Pancreas (tissue), 10 donors: Measurements from ENCODE around the gene SKIC8. TPM values are rescaled to one million over a fixed set of nuclear protein-coding genes. Genes with fewer than 3 reads are reported as not detected.

Experiments
- ATAC-seq, 4 donors: fragments of 200-7000 bp; cut with Tn5 transposase; one replicate each; pipeline versions ENCODE4 v1.8.0 to v1.9.1; 2020; ENCODE audit warnings: mild to moderate bottlenecking in 4 of 4, moderate library complexity in 4 of 4
- DNase-seq, 6 donors: peaks; one replicate each; pipeline ENCODE4 v3.0.0-alpha.2; 2020
- FAIRE-seq: peaks from 2 replicates; lab custom pipeline; 2012; peaks lifted over from hg19 to GRCh38; lab: Jason Lieb, UNC
- H3K27ac ChIP-seq, 4 donors: fragments of 200-600 bp; sonication (generic); 1 replicate in 3 of 4; 2 replicates in 1 of 4; pipeline versions ENCODE4 v1.5.0 to v1.8.0; 2020
- H3K27me3 ChIP-seq, 4 donors: fragments of 200-600 bp; one replicate each; pipeline ENCODE4 v1.8.0; 2021
- H3K36me3 ChIP-seq, 3 donors: fragments of 200-600 bp; sonication (generic) in 1 of 3; one replicate each; pipeline versions ENCODE4 v1.5.0 to v1.8.0; 2020 to 2021
- H3K4me1 ChIP-seq, 3 donors: fragments of 200-600 bp; one replicate each; pipeline ENCODE4 v1.8.0; 2021
- H3K4me3 ChIP-seq, 4 donors: fragments of 200-600 bp; sonication (generic) in 2 of 4; one replicate each; pipeline versions ENCODE4 v1.5.0 to v1.8.0; 2020 to 2021
- H3K9me3 ChIP-seq, 4 donors: fragments of 200-600 bp; one replicate each; pipeline ENCODE4 v1.8.0; 2021
- CTCF ChIP-seq, 4 donors: fragments of 200-600 bp; sonication (generic) in 3 of 4; IDR thresholded peaks; one replicate each; pipeline versions ENCODE4 v1.5.0 to v1.8.0; 2021; ENCODE audit warnings: antibody characterized with exemption in 4 of 4
- WGBS, 2 donors: extraction: QIAGEN DNeasy Blood & Tissue Kit; methylation state at CpG; one replicate each; pipeline ENCODE4 v1.1.7; 2013; 5-methylcytosine and 5-hydroxymethylcytosine counted together
- intact Hi-C, 3 donors: fragments of 100-400 bp; cut with DNase I; formaldehyde crosslinking; loops; one replicate each; pipeline versions ENCODE4 v1.11.1 to v1.14.2; 2022
- polyA plus RNA-seq, 2 donors: library from polyadenylated mRNA; stranded (reverse); fragments of 200-250 nt; gene quantifications; one replicate each; pipeline ENCODE4 v1.2.3, GENCODE V29; 2013
- total RNA-seq, 6 donors: library from RNA; stranded (reverse); fragmentation: NEBNext Ultra II Directional in 4 of 6; extraction: Animal tissue kit (Norgen Biotek cat#: 25700) in 4 of 6; gene quantifications; one replicate each; pipeline versions ENCODE4 v1.2.1 to v1.2.4, GENCODE V29; 2021 to 2023
- donor health status: healthy with polysubstance abuse.
- donor health status: DM: no; HTN: no; CAD: no; lungs with moderate emphysema.
- donor health status: DM: no; HTN: no; CAD: no.
- donor health status: control.
- donor health status: control.
- donor health status: Bipolar disorder and iron deficiency.
- donor health status: DM: yes; HTN: yes; CAD: no.
- donor health status: DM: no; HTN: no; CAD: no.
- donor health status: DM: no; HTN: no; CAD: no.
- donor health status: DM: yes; HTN: yes; CAD: no.

The SKIC8 gene
- total and polyA plus RNA-seq, 8 donors, result 17.2 to 44.6 (median 21.2) TPM

GRCh38 chr15:78339559-78339958 is 40.1 kb upstream of the SKIC8 start:
- Histone ChIP-seq H3K9me3 (no peaks in the 10 kb centered on the region), H3K27ac (no peak overlapping the region), H3K27me3 (peaks cover 0 to 20% (median 1%) of the 10 kb centered on the region in 4 donors), H3K4me3 (no peak overlapping the region), H3K4me1 (no peaks in the 10 kb centered on the region), H3K36me3 (no peaks in the 10 kb centered on the region)
- no peak for ATAC-seq
- FAIRE-seq, result no peak
- 19 to 20% methylated on average over 17 of the region's 17 CpGs for WGBS, 2 donors
- intact Hi-C loops, result no loop called here
- DNase-seq, result no peak
- no peak for TF ChIP-seq CTCF (IDR thresholded peaks at IDR 0.05)

GRCh38 chr15:78338781-78339180 is 39.4 kb upstream of the SKIC8 start:
- no peaks in the 10 kb centered on the region for H3K9me3 ChIP-seq
- no peaks in the 10 kb centered on the region for H3K36me3 ChIP-seq
- ATAC-seq (no peak), FAIRE-seq (no peak), DNase-seq (no peak)
- intact Hi-C loops, result no loop called here
- H3K27me3 ChIP-seq, result peaks cover 0 to 20% (median 1%) of the 10 kb centered on the region in 4 donors
- no peak overlapping the region for H3K4me3 ChIP-seq
- no peak for TF ChIP-seq CTCF (IDR thresholded peaks at IDR 0.05)
- WGBS, 2 donors, result 48 to 56% methylated on average over 7 of the region's 7 CpGs
- H3K27ac ChIP-seq, result no peak overlapping the region
- H3K4me1 ChIP-seq, result no peaks in the 10 kb centered on the region

- no peak overlapping the region for H3K4me3 ChIP-seq
- WGBS, 2 donors, result 78 to 85% methylated on average over 4 of the region's 4 CpGs
- no peaks in the 10 kb centered on the region for H3K36me3 ChIP-seq
- intact Hi-C loops, result no loop called here
- DNase-seq (no peak), FAIRE-seq (no peak), ATAC-seq (no peak)
- H3K27ac ChIP-seq, result no peak overlapping the region
- H3K9me3 ChIP-seq, result no peaks in the 10 kb centered on the region
- no peaks in the 10 kb centered on the region for H3K4me1 ChIP-seq
- no peak for TF ChIP-seq CTCF (IDR thresholded peaks at IDR 0.05)
- H3K27me3 ChIP-seq, result peaks cover 0 to 14% (median 1%) of the 10 kb centered on the region in 4 donors
Observed at GRCh38 chr15:78335985-78336384, 36.6 kb upstream of the SKIC8 start.

GRCh38 chr15:78334845-78335244 is 35.4 kb upstream of the SKIC8 start:
- FAIRE-seq (no peak), ATAC-seq (no peak), DNase-seq (no peak)
- Histone ChIP-seq H3K9me3 (no peaks in the 10 kb centered on the region), H3K4me3 (no peak overlapping the region), H3K27me3 (peaks cover 0 to 3% (median 0%) of the 10 kb centered on the region in 4 donors), H3K4me1 (no peaks in the 10 kb centered on the region), H3K36me3 (no peaks in the 10 kb centered on the region), H3K27ac (no peak overlapping the region)
- intact Hi-C loops, result no loop called here
- no peak for TF ChIP-seq CTCF (IDR thresholded peaks at IDR 0.05)
- WGBS, 2 donors, result 77 to 85% methylated on average over 3 of the region's 3 CpGs

GRCh38 chr15:78329625-78330024 is 30.2 kb upstream of the SKIC8 start:
- TF ChIP-seq CTCF (IDR thresholded peaks at IDR 0.05), result no peak

More at GRCh38 chr15:78329625-78330024, 30.2 kb upstream of the SKIC8 start:
- no peaks in the 10 kb centered on the region for H3K27me3 ChIP-seq
- FAIRE-seq (no peak), DNase-seq (no peak), ATAC-seq (no peak)
- 42 to 57% methylated on average over 4 of the region's 4 CpGs for WGBS, 2 donors
- no peaks in the 10 kb centered on the region for H3K9me3 ChIP-seq
- H3K4me3 ChIP-seq, result no peak overlapping the region
- H3K36me3 ChIP-seq, result no peaks in the 10 kb centered on the region
- no peaks in the 10 kb centered on the region for H3K4me1 ChIP-seq
- no peak overlapping the region for H3K27ac ChIP-seq
- intact Hi-C loops, result no loop called here
